GM12892 (cell line): ENCODE data around the gene PLA2G6.

ENCODE experiments used
- POLR2A ChIP-seq: IDR thresholded peaks from 2 replicates; pipeline ENCODE4 v1.6.1; 2011; ENCODE audit warnings: low read depth, low read length, control low read depth
- POLR2AphosphoS5 ChIP-seq: IDR thresholded peaks from 2 replicates; pipeline ENCODE4 v1.6.1; 2011; ENCODE audit warnings: low read depth, low read length, control low read depth
- TAF1 ChIP-seq: IDR thresholded peaks from 2 replicates; pipeline ENCODE4 v1.6.1; 2011; ENCODE audit warnings: low read depth, mild to moderate bottlenecking, control low read depth, low read length, borderline replicate concordance

DNA sequence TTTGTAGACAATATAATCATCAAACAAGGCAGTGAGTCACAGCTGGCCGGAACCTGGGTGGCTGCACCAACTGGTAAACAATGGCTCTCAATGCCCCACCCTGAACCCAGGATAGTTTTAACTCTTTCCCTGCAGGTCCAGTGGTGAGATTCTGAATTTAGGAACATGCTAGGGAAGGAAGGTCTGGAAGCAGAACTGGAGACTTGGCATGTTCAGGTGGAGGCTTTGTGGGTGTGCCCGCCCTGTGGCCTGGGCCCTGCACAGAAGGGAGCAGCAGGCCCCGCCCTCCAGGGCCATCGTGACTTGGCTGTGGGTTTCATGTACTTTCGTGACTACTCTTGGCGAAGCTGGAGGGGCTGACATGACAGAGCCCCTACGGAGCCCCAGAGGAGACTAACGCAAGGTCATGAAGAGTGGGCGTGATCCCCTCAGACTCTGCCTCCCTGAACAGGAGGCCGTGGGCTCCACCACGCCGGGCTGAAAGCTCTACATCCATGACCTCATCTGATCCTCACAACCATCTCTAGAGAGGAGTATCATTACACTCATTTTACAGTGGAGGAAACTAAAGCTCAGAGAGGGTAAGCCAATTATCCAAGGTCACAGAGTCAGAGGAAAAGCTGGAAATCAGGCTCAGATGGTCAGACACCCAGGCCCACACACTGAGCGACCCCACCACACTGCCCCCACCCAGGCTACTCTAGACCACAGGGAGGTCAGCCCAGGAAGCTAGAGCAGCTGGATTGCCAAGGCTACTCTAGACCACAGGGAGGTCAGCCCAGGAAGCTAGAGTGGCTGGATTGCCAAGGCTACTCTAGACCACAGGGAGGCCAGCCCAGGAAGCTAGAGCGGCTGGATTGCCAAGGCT lies 47.5 kb upstream of the PLA2G6 start:
- TF ChIP-seq POLR2A (no peak), POLR2AphosphoS5 (no peak), TAF1 (no peak)
